Neural cell (in vitro differentiated cells): ENCODE results near the gene ZC3H4. TPM values are rescaled to one million over a fixed set of nuclear protein-coding genes. Genes with fewer than 3 reads are reported as not detected.

Experiments used
- H2AFZ ChIP-seq: fragments of 200-600, 300-800 bp; sonication (generic), shearing (Covaris generic); 2 replicates; pipeline ENCODE4 v1.6.0; 2014; ENCODE audit warnings: low read depth, mild to moderate bottlenecking, antibody characterized with exemption, low read length, moderate library complexity
- H3F3A ChIP-seq: fragments of 200-600 bp; shearing (Covaris generic); 2 replicates; pipeline ENCODE4 v1.6.1; 2016; ENCODE audit warnings: mild to moderate bottlenecking, moderate library complexity, mixed read lengths, antibody characterized with exemption, low read length; ENCODE audit not compliant: insufficient read depth, poor library complexity, severe bottlenecking
- H3K27ac ChIP-seq: fragments of 200-600, 300-800 bp; sonication (generic), shearing (Covaris generic); 2 replicates; pipeline ENCODE4 v1.5.1; 2014; ENCODE audit warnings: mild to moderate bottlenecking, low read length, moderate library complexity
- H3K27me3 ChIP-seq: fragments of 300-800, 200-600 bp; sonication (generic), shearing (Covaris generic); 2 replicates; pipeline ENCODE4 v1.6.0; 2014; ENCODE audit warnings: mild to moderate bottlenecking, low read depth, low read length, moderate library complexity; ENCODE audit not compliant: insufficient read depth
- H3K36me3 ChIP-seq: fragments of 300-800, 200-600 bp; sonication (generic), shearing (Covaris generic); 2 replicates; pipeline ENCODE4 v1.5.1; 2014; ENCODE audit warnings: mild to moderate bottlenecking, antibody characterized with exemption, low read length, moderate library complexity; ENCODE audit not compliant: insufficient read depth
- H3K4me2 ChIP-seq: fragments of 300-800, 200-600 bp; sonication (generic), shearing (Covaris generic); 2 replicates; pipeline ENCODE4 v1.6.0; 2014; ENCODE audit warnings: mild to moderate bottlenecking, low read length
- H3K4me3 ChIP-seq: fragments of 300-800, 200-600 bp; sonication (generic), shearing (Covaris generic); 2 replicates; pipeline ENCODE4 v1.5.1; 2014; ENCODE audit warnings: mild to moderate bottlenecking, low read length, moderate library complexity
- H3K79me2 ChIP-seq: fragments of 200-600 bp; shearing (Covaris generic); replicated peaks from 2 replicates; pipeline ENCODE4 v1.6.0; 2014; ENCODE audit warnings: mild to moderate bottlenecking, low read length, moderate library complexity; ENCODE audit not compliant: insufficient read depth
- H3K9ac ChIP-seq: fragments of 300-800, 200-600 bp; sonication (generic), shearing (Covaris generic); 2 replicates; pipeline ENCODE4 v1.6.1; 2016; ENCODE audit warnings: mild to moderate bottlenecking, low read length, mixed read lengths
- H3K9me2 ChIP-seq: fragments of 200-600 bp; shearing (Covaris generic); 2 replicates; pipeline ENCODE4 v1.6.1; 2016; ENCODE audit warnings: mild to moderate bottlenecking, low read length, mixed read lengths; ENCODE audit not compliant: insufficient read depth
- H3K9me3 ChIP-seq: fragments of 200-600, 300-800 bp; sonication (generic), shearing (Covaris generic); 2 replicates; pipeline ENCODE4 v1.6.1; 2016; ENCODE audit warnings: mild to moderate bottlenecking, mixed run types, low read length, moderate library complexity, mixed read lengths
- H4K20me1 ChIP-seq: fragments of 200-600 bp; shearing (Covaris generic); 2 replicates; pipeline ENCODE4 v1.6.1; 2016; ENCODE audit warnings: mild to moderate bottlenecking, mixed run types; ENCODE audit not compliant: insufficient read depth
- CTCF ChIP-seq: fragments of 450-650 bp; IDR thresholded peaks from 2 replicates; pipeline ENCODE4 v1.5.1; 2014; ENCODE audit warnings: antibody characterized with exemption, mild to moderate bottlenecking, moderate library complexity; ENCODE audit not compliant: poor library complexity, severe bottlenecking
- EP300 ChIP-seq: fragments of 450-650 bp; conservative IDR thresholded peaks from 2 replicates; pipeline ENCODE4 v1.6.1; 2014; ENCODE audit warnings: antibody characterized with exemption, mild to moderate bottlenecking, moderate library complexity; ENCODE audit not compliant: poor library complexity, severe bottlenecking
- EZH2 ChIP-seq: fragments of 200-600, 300-800 bp; shearing (Covaris generic), sonication (generic); IDR thresholded peaks from 2 replicates; pipeline ENCODE4 v1.6.1; 2014; ENCODE audit warnings: antibody characterized with exemption, low read length, borderline replicate concordance, mild to moderate bottlenecking; ENCODE audit not compliant: insufficient read depth, poor library complexity, severe bottlenecking
- MXI1 ChIP-seq: fragments of 450-650 bp; conservative IDR thresholded peaks from 2 replicates; pipeline ENCODE4 v1.6.1; 2014; ENCODE audit warnings: antibody characterized with exemption, mild to moderate bottlenecking; ENCODE audit not compliant: poor library complexity, severe bottlenecking
- POLR2AphosphoS5 ChIP-seq: IDR thresholded peaks from 2 replicates; pipeline ENCODE4 v1.6.1; 2012
- RAD21 ChIP-seq: fragments of 450-650 bp; conservative IDR thresholded peaks from 2 replicates; pipeline ENCODE4 v1.6.1; 2014; ENCODE audit warnings: antibody characterized with exemption, mild to moderate bottlenecking, moderate library complexity
- REST ChIP-seq: IDR thresholded peaks from 2 replicates; pipeline ENCODE4 v1.6.1; 2012; ENCODE audit warnings: borderline replicate concordance
- SMC3 ChIP-seq: fragments of 450-650 bp; conservative IDR thresholded peaks from 2 replicates; pipeline ENCODE4 v1.6.1; 2014; ENCODE audit warnings: antibody characterized with exemption, mild to moderate bottlenecking, moderate library complexity; ENCODE audit not compliant: poor library complexity
- TAF1 ChIP-seq: IDR thresholded peaks from 2 replicates; pipeline ENCODE4 v1.6.1; 2012; ENCODE audit warnings: low read depth
- polyA plus RNA-seq: library from polyadenylated mRNA; depleted of rRNA; stranded (reverse); fragments of >200 nt; gene quantifications from 2 replicates; pipeline ENCODE4 v1.2.3, GENCODE V29; 2014

The ZC3H4 gene
- polyA plus RNA-seq, 1 donor from 2014 or later, result 5.1 TPM

- no peak overlapping the region for H3K4me2 ChIP-seq
- H3F3A ChIP-seq, result no peaks in the 10 kb centered on the region
- H3K4me3 ChIP-seq, result no peak overlapping the region
- H3K27me3 ChIP-seq, result peaks cover 56% of the 10 kb centered on the region
- no peaks in the 10 kb centered on the region for H3K79me2 ChIP-seq
- TF ChIP-seq MXI1, result no peak
- no peak for TF ChIP-seq EZH2
- no peak for TF ChIP-seq SMC3
- no peak for TF ChIP-seq POLR2AphosphoS5
- no peak for TF ChIP-seq RAD21
- TF ChIP-seq TAF1, result no peak
- no peak for TF ChIP-seq EP300
- TF ChIP-seq CTCF, result no peak
- TF ChIP-seq REST, result no peak
- no peaks in the 10 kb centered on the region for H3K9me3 ChIP-seq
- no peak overlapping the region for H3K9ac ChIP-seq
- no peaks in the 10 kb centered on the region for H3K9me2 ChIP-seq
- no peak overlapping the region for H3K27ac ChIP-seq
- H2AFZ ChIP-seq, result no peak overlapping the region
- no peaks in the 10 kb centered on the region for H3K36me3 ChIP-seq
- no peaks in the 10 kb centered on the region for H4K20me1 ChIP-seq
Observed at GRCh38 chr19:47024502-47024901, 89.1 kb downstream of the ZC3H4 start.

- no peaks in the 10 kb centered on the region for H3K36me3 ChIP-seq
- no peaks in the 10 kb centered on the region for H4K20me1 ChIP-seq
- no peaks in the 10 kb centered on the region for H3F3A ChIP-seq
- no peak overlapping the region for H2AFZ ChIP-seq
- peak overlapping the region; percentile 59 for H3K4me3 ChIP-seq
- peaks cover 64% of the 10 kb centered on the region for H3K27me3 ChIP-seq
- no peak overlapping the region for H3K27ac ChIP-seq
- H3K4me2 ChIP-seq, result no peak overlapping the region
- no peaks in the 10 kb centered on the region for H3K9me2 ChIP-seq
- no peaks in the 10 kb centered on the region for H3K79me2 ChIP-seq
- H3K9ac ChIP-seq, result peak overlapping the region; percentile 34
- H3K9me3 ChIP-seq, result no peaks in the 10 kb centered on the region
- TF ChIP-seq TAF1 (no peak), SMC3 (no peak), REST (no peak), MXI1 (no peak), POLR2AphosphoS5 (no peak), EZH2 (no peak), CTCF (no peak), EP300 (no peak), RAD21 (no peak)
Observed at GRCh38 chr19:47023448-47023794, 90.2 kb downstream of the ZC3H4 start.
